HG02840 (cell line): ENCODE results near the gene MUC4.
"Not testable (repeated sequence)": the region's sequence is repeated elsewhere in the genome, so short reads cannot be mapped to it uniquely, and the experiment has no call there.

Experiments
- ATAC-seq: cut with Tn5 transposase; IDR thresholded peaks from one replicate; pipeline ENCODE4 v1.9.1; 2021; ENCODE audit warnings: mild to moderate bottlenecking, moderate library complexity, moderate number of reproducible peaks; ENCODE audit not compliant: unreplicated experiment, low FRiP score

The MUC4 gene

GRCh38 chr3:195752066-195752465 lies 59.7 kb downstream of the MUC4 start:
- ATAC-seq = no peak

DNA sequence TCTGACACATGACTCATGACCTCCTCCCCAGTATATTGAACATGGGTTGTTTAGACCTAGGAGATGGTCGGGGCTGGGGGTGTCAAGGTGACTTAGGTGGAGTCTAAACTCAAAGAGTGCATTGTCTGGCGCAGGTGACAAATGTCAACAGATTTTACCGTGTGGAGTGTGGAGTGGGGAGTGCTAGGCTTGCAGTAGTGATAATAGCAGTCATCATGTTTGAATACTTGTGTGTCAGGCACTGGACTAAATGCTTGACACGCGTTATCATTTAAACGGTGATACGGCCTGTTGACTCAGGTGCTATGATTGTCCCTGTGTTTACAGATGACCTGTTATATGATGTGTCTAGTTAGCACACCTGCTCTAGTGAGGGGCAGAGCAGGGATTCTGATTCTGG lies 60.2 kb downstream of the MUC4 start:
- no peak for ATAC-seq

GRCh38 chr3:195750797-195751520 lies 60.8 kb downstream of the MUC4 start:
- no peak for ATAC-seq

- ATAC-seq = not testable (repeated sequence)
Measured at GRCh38 chr3:195749101-195749500, 62.6 kb downstream of the MUC4 start.

GRCh38 chr3:195748661-195749060 lies 63.1 kb downstream of the MUC4 start:
- no peak for ATAC-seq

DNA sequence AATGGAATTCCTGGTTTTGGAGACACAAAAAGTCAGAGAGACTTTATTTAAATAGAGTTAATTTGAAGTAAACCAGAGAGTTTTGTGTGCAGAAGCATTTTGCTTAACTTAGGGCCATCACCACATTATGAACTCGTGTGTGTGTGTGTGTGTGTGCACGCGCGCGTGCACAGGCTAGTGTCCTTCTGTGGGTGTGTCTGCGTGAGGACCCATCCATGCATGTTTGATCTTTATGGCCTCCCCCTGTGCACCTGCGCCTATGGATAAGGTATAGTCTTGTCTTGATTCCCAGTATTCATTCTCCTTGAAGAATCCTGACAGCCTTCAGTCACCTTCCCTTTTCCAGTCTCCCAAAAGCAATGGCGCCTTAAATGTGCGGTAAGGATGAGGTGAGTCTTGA lies 65.0 kb downstream of the MUC4 start:
- ATAC-seq = no peak

- no peak for ATAC-seq
Measured at GRCh38 chr3:195746346-195746745, 65.4 kb downstream of the MUC4 start.

DNA sequence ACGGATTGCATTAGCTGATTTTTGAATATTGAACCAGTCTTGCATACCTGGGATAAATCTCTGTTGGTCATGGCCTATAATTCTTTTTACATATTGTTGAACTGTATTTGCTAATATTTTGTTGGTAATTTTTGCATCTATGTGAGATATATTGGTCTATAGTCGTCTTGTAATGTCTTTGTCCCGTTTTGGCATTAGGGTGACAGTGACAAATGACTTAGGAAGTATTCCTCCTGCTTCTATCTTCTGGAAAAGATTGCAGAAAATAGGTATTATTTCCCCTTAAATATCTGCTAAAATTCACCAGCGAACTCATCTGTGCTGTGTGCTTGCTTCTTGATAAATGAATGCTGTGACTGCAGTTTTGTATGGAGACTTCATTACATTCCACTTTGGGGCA lies 67.3 kb downstream of the MUC4 start:
- no peak for ATAC-seq

DNA sequence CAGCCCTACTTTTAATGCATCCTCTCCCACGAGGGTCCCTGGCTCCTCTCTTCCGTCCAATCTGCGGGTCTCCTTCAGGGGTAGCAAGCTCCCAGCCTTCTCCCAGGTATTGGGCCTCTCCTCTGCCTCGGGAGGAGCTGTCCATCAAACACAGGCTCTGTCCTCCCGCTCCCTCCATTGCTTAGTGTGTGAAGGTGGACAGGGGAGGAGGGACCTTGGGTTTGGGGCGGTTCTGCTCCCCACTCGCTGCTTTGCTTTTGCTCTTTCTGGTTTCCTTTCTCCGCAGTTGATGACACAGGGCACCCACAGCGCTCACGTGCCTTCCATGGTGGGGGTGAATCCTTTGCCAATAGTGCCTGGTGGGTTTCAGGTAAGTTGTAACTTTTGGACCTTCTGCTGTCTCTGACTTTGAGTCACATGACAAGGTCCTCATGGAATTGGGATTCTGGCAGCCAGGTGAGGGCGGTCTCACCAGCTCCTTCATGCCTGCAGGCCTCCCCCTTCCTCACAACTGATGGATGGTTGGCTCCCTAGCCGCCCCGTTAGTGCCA lies 72.1 kb downstream of the MUC4 start:
- no peak for ATAC-seq

DNA sequence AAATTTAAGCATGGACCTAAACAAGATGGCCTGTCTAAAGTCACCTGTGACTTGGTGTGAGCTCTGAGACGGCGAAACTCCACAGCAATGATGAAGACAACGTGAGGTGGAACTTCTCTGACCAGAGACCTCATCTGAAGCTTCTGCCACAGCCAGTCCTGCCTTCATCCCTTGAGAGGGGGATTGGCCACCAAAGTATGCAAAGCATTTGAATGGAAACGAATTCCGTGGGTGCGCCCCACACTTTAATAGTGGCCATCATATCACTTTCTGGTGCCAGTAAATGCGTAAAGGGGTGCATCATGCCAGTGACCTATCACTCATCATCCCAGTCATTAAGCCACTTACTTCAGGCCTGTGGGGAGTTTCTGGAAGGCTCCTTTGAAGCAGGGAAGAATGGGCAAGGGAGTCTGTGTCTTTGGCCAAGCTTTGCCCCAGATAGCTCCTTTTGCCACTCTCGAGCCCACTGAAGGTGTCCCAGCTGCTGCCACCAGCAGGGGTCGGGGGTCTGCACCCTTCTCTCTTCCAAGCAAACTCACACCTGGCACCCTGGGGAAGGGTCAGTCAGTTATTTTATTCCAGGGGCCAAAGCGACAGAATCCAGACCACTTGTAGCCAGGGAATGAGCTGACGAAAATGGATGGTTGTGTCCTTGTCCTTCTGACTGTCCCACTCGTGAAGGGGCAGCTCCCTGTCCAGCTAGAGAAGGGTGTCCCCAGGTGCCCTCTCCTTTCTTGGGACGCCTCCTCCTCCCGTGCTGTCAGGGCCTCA lies 73.3 kb downstream of the MUC4 start:
- no peak for ATAC-seq

- not testable (repeated sequence) for ATAC-seq
Measured at GRCh38 chr3:195737782-195738181, 73.9 kb downstream of the MUC4 start.

DNA sequence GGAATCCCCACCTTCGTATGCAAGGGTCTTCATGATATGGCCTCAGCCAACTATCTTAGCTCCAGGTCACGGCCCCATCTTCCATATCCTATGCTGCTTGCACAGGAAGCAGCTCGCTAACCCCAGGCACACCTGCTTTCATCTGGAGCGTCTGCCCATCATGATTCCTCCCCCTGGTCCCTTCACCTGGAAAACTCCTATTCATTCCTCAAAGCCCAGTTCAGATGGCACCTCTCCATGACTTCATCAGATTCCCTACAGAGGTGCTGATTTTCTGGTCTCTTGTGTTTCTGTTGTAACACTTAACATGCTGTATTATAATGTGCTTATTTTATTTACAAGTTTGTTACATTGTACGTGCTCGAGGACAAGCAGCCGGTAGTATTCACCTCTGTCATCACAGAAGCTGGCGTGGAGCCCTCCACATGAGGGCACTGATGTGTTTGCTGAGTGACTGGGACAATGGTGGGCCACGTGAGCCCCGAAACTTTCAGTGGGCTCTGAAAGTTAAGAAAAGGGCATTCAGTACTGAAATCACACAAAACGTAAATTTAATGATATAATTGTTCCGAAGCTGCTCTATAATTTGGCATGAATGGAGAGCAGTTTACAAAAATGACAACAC lies 74.8 kb downstream of the MUC4 start:
- no peak for ATAC-seq

- ATAC-seq = no peak
Measured at GRCh38 chr3:195735036-195735695, 76.6 kb downstream of the MUC4 start.

DNA sequence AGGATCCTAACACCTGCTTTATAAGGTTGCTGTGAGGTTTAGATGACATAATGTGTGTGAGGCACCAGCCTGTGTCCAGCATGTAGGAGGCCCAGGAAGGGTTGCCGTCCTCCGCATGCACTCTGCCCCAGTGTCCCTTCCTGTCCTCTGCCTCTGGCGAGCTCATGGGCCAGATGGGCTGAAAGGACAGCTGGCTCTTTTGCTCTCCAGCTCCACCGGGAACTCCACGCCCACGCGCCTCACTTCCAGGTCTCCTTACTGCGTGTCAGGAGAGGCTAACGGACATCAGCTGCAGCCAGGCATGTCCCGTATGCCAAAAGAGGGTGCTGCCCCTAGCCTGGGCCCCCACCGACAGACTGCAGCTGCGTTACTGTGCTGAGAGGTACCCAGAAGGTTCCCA lies 78.8 kb downstream of the MUC4 start:
- ATAC-seq = no peak

GRCh38 chr3:195731356-195731905 lies 80.3 kb downstream of the MUC4 start:
- no peak for ATAC-seq

DNA sequence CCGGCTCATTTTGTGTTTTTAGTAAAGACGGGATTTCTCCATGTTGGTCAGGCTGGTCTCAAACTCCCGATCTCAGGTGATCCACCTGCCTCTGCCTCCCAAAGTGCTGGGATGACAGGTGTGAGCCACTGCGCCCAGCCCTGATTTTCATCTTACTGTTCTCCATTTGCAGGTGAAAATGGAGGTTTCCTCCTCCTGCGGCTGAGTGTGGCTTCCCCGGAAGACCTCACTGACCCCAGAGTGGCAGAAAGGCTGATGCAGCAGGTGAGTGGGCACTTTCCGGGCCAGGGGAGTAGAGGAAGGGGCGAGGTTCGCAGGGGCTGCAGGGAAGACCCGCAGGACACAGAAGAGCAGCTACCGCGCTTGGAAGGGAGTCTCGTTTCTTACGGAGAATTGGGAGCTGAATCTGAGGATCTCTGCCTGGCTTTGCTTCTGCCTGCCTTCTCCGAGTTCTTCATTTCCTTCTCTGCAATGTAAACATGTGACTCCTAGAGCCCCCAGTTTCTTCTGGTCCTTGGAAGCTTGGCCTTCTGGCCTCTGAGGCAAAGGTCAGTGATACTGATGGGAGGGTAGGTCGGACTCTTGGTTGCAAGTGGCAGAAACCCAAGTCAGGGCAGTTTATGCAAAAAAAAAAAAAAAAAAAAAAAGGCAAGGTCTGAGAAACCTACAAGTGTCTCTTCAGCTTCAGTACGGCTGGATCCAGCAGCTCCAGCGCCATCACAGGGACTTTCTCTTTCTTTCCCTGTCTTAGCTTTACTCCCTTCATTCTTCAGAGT lies 82.1 kb downstream of the MUC4 start:
- no peak for ATAC-seq

DNA sequence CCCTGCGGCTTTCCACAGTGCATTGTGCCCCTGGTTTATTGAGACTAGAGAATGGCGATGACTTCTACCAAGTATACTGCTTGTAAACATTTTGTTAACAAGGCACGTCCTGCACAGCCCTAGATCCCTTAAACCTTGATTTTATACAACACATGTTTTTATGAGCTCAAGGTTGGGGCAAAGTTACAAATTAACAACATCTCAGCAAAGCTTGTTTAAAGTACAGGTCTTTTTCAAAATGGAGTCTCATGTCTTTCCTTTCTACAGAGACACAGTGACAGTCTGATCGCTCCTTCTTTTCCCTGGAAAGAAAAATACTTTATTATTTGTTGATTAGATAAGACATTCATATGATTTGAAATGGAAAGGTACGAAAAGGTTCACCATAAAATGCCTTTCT lies 82.9 kb downstream of the MUC4 start:
- not testable (repeated sequence) for ATAC-seq

GRCh38 chr3:195727606-195728195 lies 84.0 kb downstream of the MUC4 start:
- no peak for ATAC-seq
